MCF 10A (cell line): ENCODE data around the gene OR5M8. TPM values are rescaled to one million over a fixed set of nuclear protein-coding genes. Genes with fewer than 3 reads are reported as not detected.

Experiments
- BruUV-seq: library from RNA; stranded (reverse); fragments of 400-500 nt; replicated peaks from 2 replicates; lab custom pipeline; 2021; lab: Mats Ljungman, UMichigan
- CTCF ChIA-PET: fragments of 300-600 bp; sonication (Branson Sonifier 250); formaldehyde crosslinking; extraction: SDS; loops from one replicate; lab custom pipeline; 2021; ENCODE audit warnings: antibody characterized with exemption, inconsistent platforms; lab: Yijun Ruan, JAX
- POLR2A ChIA-PET: fragments of 300-600, 350-650 bp; sonication (Branson Sonifier 250); formaldehyde crosslinking; extraction: SDS; loops from one replicate; lab custom pipeline; 2020; ENCODE audit warnings: antibody characterized with exemption, inconsistent platforms; lab: Yijun Ruan, JAX
- DNase-seq: peaks from one replicate; pipeline ENCODE4 v3.0.0-alpha.2; 2018; ENCODE audit not compliant: unreplicated experiment
- H3K27ac Mint-ChIP-seq: one replicate; pipeline ENCODE4 v1.8.0; 2022; ENCODE audit warnings: mild to moderate bottlenecking, low read depth, mixed read lengths; ENCODE audit not compliant: unreplicated experiment
- H3K27me3 Mint-ChIP-seq: one replicate; pipeline ENCODE4 v1.8.0; 2022; ENCODE audit warnings: mixed read lengths; ENCODE audit not compliant: insufficient read depth, unreplicated experiment
- H3K36me3 Mint-ChIP-seq: one replicate; pipeline ENCODE4 v1.8.0; 2022; ENCODE audit warnings: mild to moderate bottlenecking, moderate library complexity, mixed read lengths; ENCODE audit not compliant: insufficient read depth, unreplicated experiment
- H3K4me1 Mint-ChIP-seq: one replicate; pipeline ENCODE4 v1.8.0; 2022; ENCODE audit warnings: mixed read lengths; ENCODE audit not compliant: insufficient read depth, unreplicated experiment
- H3K4me3 Mint-ChIP-seq: one replicate; pipeline ENCODE4 v1.8.0; 2022; ENCODE audit warnings: mild to moderate bottlenecking, moderate library complexity, mixed read lengths; ENCODE audit not compliant: unreplicated experiment
- H3K9me3 Mint-ChIP-seq: one replicate; pipeline ENCODE4 v1.8.0; 2022; ENCODE audit warnings: mixed read lengths; ENCODE audit not compliant: unreplicated experiment
- intact Hi-C: fragments of 100-400 bp; cut with micrococcal nuclease; formaldehyde crosslinking; loops from 2 replicates; pipeline ENCODE4 v1.14.1; 2022
- total RNA-seq: library from RNA; stranded (reverse); gene quantifications from 2 replicates; pipeline ENCODE4 v1.2.3, GENCODE V29; 2022
- TF ChIP-seq, protein P1 (sequence below): fragments of 200-600 bp; IDR thresholded peaks from one replicate; pipeline ENCODE4 v1.8.0; 2022; ENCODE audit warnings: antibody characterized with exemption, mild to moderate bottlenecking; ENCODE audit not compliant: unreplicated experiment

The OR5M8 gene
- total RNA-seq, 1 experiment from 2014 or later, result not detected

DNA sequence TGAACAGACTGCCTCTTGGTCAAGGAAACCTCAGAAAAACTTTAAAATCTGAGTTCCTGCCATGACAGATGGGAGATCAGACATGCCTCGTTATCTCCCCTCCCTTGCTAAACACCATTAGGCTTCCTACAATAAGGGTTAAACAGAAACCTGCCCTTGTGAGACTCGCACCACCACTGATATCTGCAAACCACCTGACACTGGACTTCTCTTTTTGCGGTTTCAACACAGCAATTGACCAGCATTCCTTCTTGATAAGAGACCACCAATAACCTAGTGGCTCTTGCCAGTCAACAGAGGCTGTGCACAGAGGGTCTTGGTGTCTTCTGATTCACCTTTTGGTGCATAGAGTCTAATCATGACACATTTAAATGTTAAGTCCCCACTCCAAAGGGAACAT lies 4.4 kb downstream of the OR5M8 start:
- BruUV-seq, result no TSS peak
- ChIA-PET CTCF (no interaction called here), POLR2A (no interaction called here)
- Mint-ChIP-seq H3K9me3 (peaks cover 28% of the 10 kb centered on the region), H3K4me1 (no peaks in the 10 kb centered on the region), H3K27me3 (no peaks in the 10 kb centered on the region), H3K4me3 (no peak overlapping the region), H3K36me3 (no peaks in the 10 kb centered on the region), H3K27ac (no peak overlapping the region)
- intact Hi-C loops, result no loop called here
- no peak for DNase-seq
- TF ChIP-seq, protein P1, sequence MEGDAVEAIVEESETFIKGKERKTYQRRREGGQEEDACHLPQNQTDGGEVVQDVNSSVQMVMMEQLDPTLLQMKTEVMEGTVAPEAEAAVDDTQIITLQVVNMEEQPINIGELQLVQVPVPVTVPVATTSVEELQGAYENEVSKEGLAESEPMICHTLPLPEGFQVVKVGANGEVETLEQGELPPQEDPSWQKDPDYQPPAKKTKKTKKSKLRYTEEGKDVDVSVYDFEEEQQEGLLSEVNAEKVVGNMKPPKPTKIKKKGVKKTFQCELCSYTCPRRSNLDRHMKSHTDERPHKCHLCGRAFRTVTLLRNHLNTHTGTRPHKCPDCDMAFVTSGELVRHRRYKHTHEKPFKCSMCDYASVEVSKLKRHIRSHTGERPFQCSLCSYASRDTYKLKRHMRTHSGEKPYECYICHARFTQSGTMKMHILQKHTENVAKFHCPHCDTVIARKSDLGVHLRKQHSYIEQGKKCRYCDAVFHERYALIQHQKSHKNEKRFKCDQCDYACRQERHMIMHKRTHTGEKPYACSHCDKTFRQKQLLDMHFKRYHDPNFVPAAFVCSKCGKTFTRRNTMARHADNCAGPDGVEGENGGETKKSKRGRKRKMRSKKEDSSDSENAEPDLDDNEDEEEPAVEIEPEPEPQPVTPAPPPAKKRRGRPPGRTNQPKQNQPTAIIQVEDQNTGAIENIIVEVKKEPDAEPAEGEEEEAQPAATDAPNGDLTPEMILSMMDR, result no peak

DNA sequence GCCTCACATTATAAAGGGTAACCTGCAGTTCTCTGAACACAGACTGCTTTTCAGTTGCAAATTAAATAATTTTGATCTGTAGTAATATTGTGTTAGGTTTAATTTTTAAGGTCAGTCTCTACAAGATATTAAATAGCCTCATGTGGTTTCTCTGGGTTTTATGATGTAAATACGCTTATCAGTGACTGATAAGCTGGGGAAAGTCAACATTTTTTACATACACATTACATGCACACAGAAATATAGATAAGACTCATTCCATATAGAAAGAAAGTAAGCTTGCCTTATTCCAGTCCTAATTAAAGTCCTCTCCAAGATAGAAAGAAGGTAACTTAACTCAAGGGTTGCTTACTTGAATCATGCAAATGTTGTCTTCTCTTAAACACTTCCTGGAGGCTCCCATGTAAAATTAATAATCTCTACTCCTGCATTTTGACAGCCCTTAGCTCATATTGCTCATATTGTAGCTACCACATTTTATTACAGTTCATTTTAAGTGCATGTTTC lies 16.4 kb downstream of the OR5M8 start:
- TF ChIP-seq, protein P1, result no peak
- CTCF ChIA-PET, result no interaction called here
- Mint-ChIP-seq H3K36me3 (no peaks in the 10 kb centered on the region), H3K9me3 (peaks cover 6% of the 10 kb centered on the region), H3K4me3 (no peak overlapping the region), H3K27me3 (no peaks in the 10 kb centered on the region), H3K27ac (no peak overlapping the region), H3K4me1 (no peaks in the 10 kb centered on the region)
- no TSS peak for BruUV-seq
- no peak for DNase-seq
- intact Hi-C loops, result no loop called here
- POLR2A ChIA-PET, result no interaction called here

DNA sequence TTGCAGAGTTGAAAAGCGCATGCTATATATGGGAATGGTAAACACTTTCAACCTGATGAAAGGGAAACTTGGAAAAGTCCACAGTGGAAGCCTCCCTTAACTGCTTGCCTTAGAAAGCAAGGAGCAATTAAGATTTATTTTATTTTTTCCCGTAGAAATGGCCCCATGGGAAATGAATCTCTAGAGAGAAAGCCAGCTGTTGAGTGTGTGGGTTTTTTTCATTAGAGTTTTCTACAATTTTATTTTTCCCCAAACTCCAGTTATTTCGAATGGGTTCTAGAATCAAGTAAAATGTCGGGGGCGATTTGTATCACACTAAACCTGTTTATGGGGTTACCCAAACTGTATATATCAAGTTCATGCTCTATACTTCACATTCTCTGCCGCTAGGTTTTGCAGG lies 17.9 kb downstream of the OR5M8 start, which contains the start of gene OR5M3:
OR5M3 (minus strand) TSS at position 101 of the 400 bp plus-strand sequence. CDS start 2,855 bp downstream, outside the sequence.
- CTCF ChIA-PET, result no interaction called here
- Mint-ChIP-seq H3K27ac (no peak within 1 kb of the TSS), H3K27me3 (no peaks in the 10 kb centered on the region), H3K9me3 (no peaks in the 10 kb centered on the region), H3K4me1 (no peaks in the 10 kb centered on the region), H3K4me3 (no peak within 1 kb of the TSS), H3K36me3 (no peaks in the 10 kb centered on the region)
- intact Hi-C loops, result no loop called here
- no TSS peak for BruUV-seq
- TF ChIP-seq, protein P1, result no peak
- no peak for DNase-seq
- POLR2A ChIA-PET, result no interaction called here

DNA sequence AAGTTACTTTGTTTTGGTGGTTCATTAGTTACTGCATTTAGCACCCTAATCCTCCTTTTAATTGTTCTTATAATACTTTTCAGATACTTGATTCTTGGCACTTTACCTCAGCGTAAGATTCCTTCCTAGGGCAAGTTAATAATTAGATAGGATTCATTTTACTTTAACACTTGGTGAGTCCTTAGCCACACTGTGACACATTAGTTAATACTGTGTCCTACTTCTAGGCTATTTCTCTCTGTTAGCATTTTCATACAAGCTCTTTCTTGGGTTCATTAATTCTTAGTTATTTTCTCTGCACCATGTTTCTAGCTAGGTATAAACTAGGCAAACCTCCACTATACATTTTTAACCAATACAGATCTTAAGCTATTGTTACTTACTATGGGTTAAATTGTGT lies 34.1 kb downstream of the OR5M8 start:
- no peaks in the 10 kb centered on the region for H3K4me1 Mint-ChIP-seq
- no peak overlapping the region for H3K27ac Mint-ChIP-seq
- no peak for DNase-seq
- H3K36me3 Mint-ChIP-seq, result peaks cover 7% of the 10 kb centered on the region
- TF ChIP-seq, protein P1, result no peak
- intact Hi-C loops, result no loop called here
- H3K27me3 Mint-ChIP-seq, result no peaks in the 10 kb centered on the region
- CTCF ChIA-PET, result no interaction called here
- BruUV-seq, result no TSS peak
- peaks cover 15% of the 10 kb centered on the region for H3K9me3 Mint-ChIP-seq
- no peak overlapping the region for H3K4me3 Mint-ChIP-seq
- POLR2A ChIA-PET, result no interaction called here
